Measurements from ENCODE around the gene MYO3B.

The MYO3B gene

GRCh38 chr2:170391018-170391417, 213.1 kb downstream of the MYO3B start:
- TF ChIP-seq CTCF (IDR thresholded peaks at IDR 0.05), result no peak

- no peak for TF ChIP-seq CTCF (IDR thresholded peaks at IDR 0.05)
These were observed 213.8 kb downstream of the MYO3B start for GRCh38 chr2:170391697-170392096.

- no peak for TF ChIP-seq CTCF (IDR thresholded peaks at IDR 0.05)
These were observed 216.0 kb downstream of the MYO3B start for GRCh38 chr2:170393861-170394498.

GRCh38 chr2:170394641-170395387, 216.9 kb downstream of the MYO3B start:
- TF ChIP-seq CTCF (IDR thresholded peaks at IDR 0.05), result peak; percentile 39; the same call in 1 of the 2 replicates

- peak; percentile 59 for TF ChIP-seq CTCF (IDR thresholded peaks at IDR 0.05)
These were observed 219.0 kb downstream of the MYO3B start for GRCh38 chr2:170396799-170397459.

GRCh38 chr2:170401187-170401586, 223.2 kb downstream of the MYO3B start:
- TF ChIP-seq CTCF (IDR thresholded peaks at IDR 0.05), result no peak

- no peak for TF ChIP-seq CTCF (IDR thresholded peaks at IDR 0.05)
These were observed 226.9 kb downstream of the MYO3B start for GRCh38 chr2:170404846-170405245.
